GM19463 (cell line): Measurements from ENCODE around the gene TMCO2.
"Not testable (repeated sequence)": the region's sequence is repeated elsewhere in the genome, so short reads cannot be mapped to it uniquely, and the experiment has no call there.

Experiments
- ATAC-seq: cut with Tn5 transposase; IDR thresholded peaks from one replicate; pipeline ENCODE4 v1.9.1; 2021; ENCODE audit warnings: mild to moderate bottlenecking, moderate library complexity; ENCODE audit not compliant: unreplicated experiment

The TMCO2 gene

GRCh38 chr1:40247655-40248054 is at the start of gene TMCO2:
Gene TMCO2, plus strand, starts transcription at chr1:40247937. Its CDS starts 57 bp downstream, at chr1:40247994.
- ATAC-seq = no peak

- no peak for ATAC-seq
Observed at GRCh38 chr1:40199126-40199525, 48.6 kb upstream of the TMCO2 start.

- ATAC-seq = no peak
Observed at GRCh38 chr1:40204856-40205255, 42.9 kb upstream of the TMCO2 start.

GRCh38 chr1:40210511-40211204 is 37.1 kb upstream of the TMCO2 start:
- no peak for ATAC-seq

- no peak for ATAC-seq
Observed at GRCh38 chr1:40218333-40218732, 29.4 kb upstream of the TMCO2 start.

GRCh38 chr1:40221471-40221905 is 26.2 kb upstream of the TMCO2 start:
- ATAC-seq = not testable (repeated sequence)

- ATAC-seq = no peak
Observed at GRCh38 chr1:40221977-40222772, 25.6 kb upstream of the TMCO2 start.

- ATAC-seq = no peak
Observed at GRCh38 chr1:40224040-40224439, 23.7 kb upstream of the TMCO2 start.

GRCh38 chr1:40226192-40226591 is 21.5 kb upstream of the TMCO2 start:
- ATAC-seq = no peak

GRCh38 chr1:40232444-40232843 is 15.3 kb upstream of the TMCO2 start:
- ATAC-seq = peak; percentile 96

GRCh38 chr1:40239626-40240025 is 8.1 kb upstream of the TMCO2 start:
- ATAC-seq = no peak

- no peak for ATAC-seq
Observed at GRCh38 chr1:40240390-40240789, 7.3 kb upstream of the TMCO2 start.

GRCh38 chr1:40241362-40241761 is 6.4 kb upstream of the TMCO2 start:
- ATAC-seq = peak; percentile 21

- no peak for ATAC-seq
Observed at GRCh38 chr1:40243351-40243750, 4.4 kb upstream of the TMCO2 start.

GRCh38 chr1:40244138-40244744 is 3.5 kb upstream of the TMCO2 start:
- no peak for ATAC-seq

GRCh38 chr1:40245686-40246085 is 2.1 kb upstream of the TMCO2 start:
- no peak for ATAC-seq

GRCh38 chr1:40248412-40248811 is 675 bp downstream of the TMCO2 start:
- no peak for ATAC-seq

GRCh38 chr1:40251456-40251855 is 3.7 kb downstream of the TMCO2 start:
- ATAC-seq = no peak

GRCh38 chr1:40252601-40253000 is 4.9 kb downstream of the TMCO2 start:
- no peak for ATAC-seq

- no peak for ATAC-seq
Observed at GRCh38 chr1:40255231-40255630, 7.5 kb downstream of the TMCO2 start.

GRCh38 chr1:40256401-40257084 is 8.8 kb downstream of the TMCO2 start:
- no peak for ATAC-seq
